NCI-H2107 treated with DMSO at 0.1 percent for 48 hours (cell line): Measurements from ENCODE around the gene RNU6-1.

Experiments
- DNase-seq: peaks from one replicate; lab custom pipeline; 2025; ENCODE audit not compliant: unreplicated experiment; lab: John Stamatoyannopoulos, UW

Gene RNU6-1

DNA sequence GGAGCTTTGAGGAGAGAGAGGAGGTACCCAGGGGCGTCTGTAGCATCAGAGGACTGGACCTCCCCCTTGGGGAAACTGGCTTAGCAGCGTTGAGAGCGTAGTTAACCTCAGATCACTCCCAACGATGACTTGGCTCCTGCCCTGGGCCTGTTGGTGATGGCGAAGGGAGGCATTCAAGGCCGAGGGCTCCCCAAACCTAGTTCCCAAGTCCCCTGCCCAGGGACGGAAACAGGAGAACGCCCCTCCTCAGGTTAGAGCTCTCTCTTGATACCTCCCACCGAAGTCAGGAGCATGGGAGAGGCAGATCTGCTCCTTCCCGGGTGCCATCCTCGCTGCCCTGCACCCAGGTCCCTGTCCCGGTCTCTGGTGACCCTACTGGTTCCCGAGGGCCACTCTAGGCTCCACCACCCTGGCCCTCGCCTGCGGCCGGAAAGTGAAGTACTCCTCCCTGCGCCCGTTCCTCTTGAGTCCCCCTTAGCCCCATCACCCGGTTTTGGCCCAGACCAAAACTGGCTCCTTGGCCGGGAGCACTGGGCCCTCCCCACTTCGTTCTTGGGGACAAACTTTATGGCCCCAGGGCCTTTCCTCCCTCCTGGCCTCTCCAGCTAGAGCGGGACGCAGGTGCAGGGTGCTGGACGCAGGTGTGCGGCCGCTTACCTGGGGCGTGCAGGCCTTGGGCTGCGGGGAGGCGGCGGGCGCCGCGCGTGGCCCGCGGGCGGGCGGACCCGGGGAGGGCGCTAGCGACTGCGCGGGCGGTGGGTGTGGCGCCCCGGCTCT, 17.1 kb downstream of the RNU6-1 start:
- DNase-seq, result no peak

GRCh38 chr15:67821784-67822440, 17.9 kb downstream of the RNU6-1 start:
- DNase-seq, result no peak

DNA sequence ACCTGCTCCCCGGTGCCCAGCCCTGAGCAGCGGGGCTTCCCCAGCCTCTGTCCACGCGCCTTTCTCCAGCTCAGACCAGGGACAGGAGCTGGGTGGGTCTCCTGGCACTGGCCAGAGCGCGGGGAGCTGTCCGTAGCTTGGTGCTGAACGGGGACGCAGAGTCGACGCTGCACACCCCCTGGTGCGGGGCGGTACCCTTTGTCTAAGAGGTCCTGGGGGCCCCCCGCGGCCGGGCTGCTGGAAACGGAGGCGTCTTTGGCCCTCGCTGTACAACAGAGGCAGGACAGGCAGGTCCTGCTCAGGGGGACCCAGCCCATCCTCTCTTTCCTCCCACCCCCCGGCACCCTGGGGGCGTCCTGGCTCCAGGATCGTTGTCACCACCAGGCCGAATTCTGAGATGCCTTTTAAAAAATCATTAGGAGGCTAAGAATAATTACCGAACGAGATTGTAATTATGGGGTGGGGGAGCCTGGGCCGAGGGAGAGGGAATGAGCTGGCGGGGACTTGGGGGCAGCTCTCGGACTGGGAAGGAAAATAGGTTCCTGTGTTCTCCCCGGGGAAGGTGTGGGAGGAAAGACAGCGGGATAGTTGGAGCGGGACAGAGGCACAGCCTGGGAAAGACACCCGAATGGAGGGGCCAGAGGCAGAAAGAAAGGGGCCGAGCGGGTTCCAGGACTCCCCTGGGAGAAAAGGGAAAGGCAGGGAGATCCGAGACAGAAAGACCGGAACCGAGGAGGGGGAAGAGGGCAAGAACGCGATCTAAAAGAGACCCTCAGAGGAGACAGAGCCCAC, 18.7 kb downstream of the RNU6-1 start:
- no peak for DNase-seq

DNA sequence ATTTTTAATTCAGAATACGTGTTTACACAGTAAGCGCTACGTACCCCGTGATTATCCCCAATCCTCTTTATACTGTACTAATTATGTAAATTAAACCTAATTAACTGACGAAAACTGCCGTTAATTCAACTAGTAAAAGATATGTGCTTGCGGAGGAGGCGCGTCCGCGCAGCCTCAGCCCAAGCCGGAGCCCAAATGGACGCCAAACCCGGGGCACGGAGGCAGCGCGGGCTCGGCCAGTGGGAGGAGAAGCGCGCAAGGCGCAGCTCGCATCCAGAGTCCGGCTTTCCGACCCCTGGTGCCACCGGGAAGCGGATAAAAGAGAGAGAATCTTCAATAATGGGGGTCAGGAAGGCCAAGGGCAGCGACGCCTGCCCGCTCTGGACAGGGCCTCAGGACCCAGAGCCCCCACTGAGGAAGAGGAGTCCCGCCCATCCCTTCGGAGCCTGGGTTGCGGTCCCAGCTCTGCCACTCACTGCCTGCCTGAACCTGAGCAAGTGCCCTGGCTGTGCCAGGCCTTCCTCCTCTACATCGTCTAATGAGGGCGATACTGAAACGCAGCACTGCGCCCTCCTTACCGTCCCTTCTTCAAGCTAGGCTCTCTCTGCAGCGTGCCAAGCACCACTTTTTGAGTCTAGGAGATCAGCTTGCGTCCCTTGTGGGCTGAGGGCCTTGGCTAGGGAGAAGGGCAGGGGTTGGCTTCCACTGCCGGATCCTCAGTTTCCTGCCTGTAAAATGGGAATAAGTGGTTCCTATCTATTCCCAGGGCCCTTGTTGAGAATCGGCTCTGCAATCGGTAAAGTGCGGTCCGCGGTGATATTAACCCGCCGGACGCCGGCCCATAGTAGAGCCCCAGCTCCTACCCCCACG, 19.5 kb downstream of the RNU6-1 start:
- no peak for DNase-seq

GRCh38 chr15:67819636-67820035, 20.2 kb downstream of the RNU6-1 start:
- no peak for DNase-seq

DNA sequence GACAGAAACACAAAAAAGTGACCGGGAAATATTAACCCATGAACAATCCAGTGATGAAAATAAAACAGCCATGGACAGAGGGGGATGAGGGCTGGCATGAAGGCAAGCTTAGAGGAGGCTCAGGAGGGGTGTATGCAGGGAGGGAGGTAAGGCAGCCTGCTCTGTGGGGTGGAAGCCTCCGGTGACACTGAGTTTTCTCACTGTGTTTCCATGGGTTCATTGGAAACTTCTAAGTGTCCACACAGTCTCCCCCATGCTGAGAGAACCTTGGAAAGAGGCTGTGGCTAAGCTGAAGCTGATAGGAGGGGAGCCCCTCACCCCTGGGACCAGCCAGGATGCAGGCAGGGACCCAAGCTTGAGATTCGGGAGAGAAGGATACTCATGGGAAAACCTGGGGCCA, 21.4 kb downstream of the RNU6-1 start:
- no peak for DNase-seq

GRCh38 chr15:67816668-67817067, 23.2 kb downstream of the RNU6-1 start:
- DNase-seq, result no peak

- no peak for DNase-seq
Observed at GRCh38 chr15:67815036-67815592, 24.7 kb downstream of the RNU6-1 start.

GRCh38 chr15:67813104-67813634, 26.7 kb downstream of the RNU6-1 start:
- no peak for DNase-seq

- no peak for DNase-seq
Observed at GRCh38 chr15:67812241-67812644, 27.6 kb downstream of the RNU6-1 start.

- no peak for DNase-seq
Observed at GRCh38 chr15:67809866-67810265, 30.0 kb downstream of the RNU6-1 start.

DNA sequence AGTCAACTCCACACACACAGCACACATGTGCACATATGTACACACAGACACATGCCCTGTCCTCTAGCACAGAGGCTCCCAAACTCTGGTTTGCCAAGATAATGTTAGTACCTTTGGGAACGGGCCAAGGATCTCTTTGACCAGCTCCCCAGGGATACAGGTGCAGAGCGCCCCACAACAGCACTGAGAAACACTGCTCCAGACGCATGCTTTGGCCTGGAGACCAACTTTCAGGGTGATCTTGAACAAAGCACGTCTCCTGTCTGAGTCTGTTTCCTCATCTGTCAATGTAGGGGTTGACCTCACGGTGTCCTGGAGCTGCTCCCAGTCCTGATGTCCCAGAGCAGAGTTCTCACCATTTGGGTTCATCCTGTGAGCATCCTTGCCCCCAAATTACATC, 30.4 kb downstream of the RNU6-1 start:
- no peak for DNase-seq

DNA sequence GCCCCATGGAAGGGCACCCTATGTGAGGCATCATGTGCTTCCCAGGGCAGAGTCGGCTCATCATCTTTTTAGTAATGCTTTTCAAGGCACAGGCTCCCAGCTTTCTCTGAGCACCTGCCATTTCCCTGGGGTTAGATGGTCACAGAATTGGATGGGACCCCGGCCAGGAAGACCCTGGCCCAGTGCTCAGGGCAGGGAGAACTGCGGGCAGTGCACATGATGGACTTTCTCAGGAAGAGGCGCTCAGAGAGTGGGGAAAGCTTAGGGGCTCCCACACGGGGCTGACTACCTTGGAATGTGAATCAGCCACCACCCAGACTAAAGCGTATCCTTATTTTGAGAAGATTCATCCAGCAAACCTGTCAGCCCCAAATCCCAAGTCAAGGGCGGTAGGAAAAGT, 31.0 kb downstream of the RNU6-1 start:
- no peak for DNase-seq

DNA sequence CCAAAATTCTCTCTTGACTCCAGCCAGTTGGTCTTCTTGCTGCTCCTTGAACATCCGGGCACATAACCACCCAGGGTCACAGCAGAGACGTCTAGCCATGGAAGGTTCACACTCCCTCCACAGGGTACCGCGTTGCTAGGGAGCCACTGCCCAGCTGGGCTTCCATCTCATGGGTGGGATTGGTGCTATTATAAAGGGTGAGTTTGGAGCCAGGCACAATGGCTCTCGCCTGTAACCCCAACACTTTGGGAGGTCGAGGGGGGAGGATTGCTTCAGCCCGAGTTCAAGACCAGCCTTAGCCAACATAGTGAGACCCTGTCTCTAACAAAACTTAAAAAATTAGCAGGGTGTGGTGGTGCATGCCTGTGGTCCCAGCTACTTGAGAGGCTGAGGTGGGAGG, 32.0 kb downstream of the RNU6-1 start:
- no peak for DNase-seq

- DNase-seq, result no peak
Observed at GRCh38 chr15:67807141-67807540, 32.7 kb downstream of the RNU6-1 start.

- DNase-seq, result no peak
Observed at GRCh38 chr15:67806536-67806935, 33.3 kb downstream of the RNU6-1 start.

DNA sequence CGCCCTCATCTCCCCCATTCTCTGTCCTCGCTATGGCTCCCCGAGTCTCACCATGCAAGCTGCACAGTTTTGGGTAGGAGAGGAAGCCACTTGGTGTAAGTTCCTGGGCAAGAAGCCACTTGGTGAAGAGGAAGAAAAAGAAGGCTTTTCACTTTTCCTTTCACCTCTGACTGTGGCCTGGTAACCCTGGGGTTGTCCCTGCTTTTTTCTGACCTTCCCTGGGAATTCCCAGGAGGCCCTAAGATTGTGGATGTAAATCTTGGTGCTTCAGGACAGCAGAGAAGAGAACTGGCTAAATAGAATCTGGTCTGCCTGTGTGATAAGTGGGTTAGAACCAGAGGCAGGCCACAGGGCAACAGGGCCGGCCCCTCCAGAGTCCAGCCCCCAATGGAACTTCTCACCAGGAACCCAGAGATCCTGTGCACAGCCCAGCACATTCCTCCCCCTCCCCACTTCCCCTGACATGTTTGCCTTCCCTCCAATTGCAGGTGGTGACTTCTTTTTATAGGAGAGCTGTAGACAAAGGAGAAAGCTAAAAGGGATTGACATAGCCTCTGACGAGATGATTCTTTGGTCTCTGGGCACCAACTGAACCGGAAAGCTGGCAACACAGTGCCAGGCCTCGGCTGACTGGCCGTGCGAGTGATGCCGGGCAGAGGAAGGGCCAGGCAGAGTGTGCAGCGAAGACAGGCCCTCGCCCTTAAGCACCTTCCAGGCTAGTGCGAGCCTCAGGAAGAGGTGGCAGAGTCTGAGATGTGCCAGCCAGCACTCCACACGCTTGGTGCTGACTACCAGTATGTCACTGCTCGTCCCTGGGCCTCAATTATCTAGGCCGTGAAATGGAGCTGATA, 34.0 kb downstream of the RNU6-1 start:
- DNase-seq, result no peak

DNA sequence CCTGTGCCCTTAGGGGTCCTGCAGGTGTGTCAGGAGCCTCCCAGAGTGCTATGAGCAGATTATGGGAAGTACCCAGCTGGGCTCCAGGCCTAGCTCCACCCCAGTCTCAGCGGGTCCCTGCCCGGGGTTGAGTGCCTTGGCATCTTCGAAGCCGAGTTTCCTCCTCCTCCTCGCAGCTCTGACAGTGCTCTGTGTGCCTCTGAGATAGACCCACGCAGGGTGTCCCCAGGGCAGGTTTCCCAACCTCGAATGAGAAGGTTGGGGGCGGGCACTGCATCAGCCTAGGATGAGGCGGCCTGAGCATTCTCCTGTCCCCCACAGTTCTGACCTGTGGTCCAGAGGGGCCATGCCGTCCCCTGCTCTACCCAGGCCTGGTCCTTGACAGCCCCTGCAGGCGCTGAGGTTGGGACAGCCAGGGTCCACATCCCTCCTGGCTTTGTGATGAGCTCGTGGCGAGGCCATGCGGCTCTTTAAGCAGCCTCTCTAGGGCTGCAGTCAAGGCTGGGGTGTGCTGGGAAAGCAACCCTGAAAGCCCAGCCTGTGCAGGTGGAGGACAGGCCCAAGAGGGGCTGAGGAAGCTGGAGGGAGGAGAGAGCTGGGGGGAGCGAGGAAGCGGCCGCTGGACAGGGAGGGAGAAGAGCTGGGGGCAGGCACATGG, 34.7 kb downstream of the RNU6-1 start:
- no peak for DNase-seq
